WTC11 (cell line): ENCODE results near the gene AMPD1.

ENCODE experiments used
- CTCF ChIP-seq: fragments of 200-600 bp; IDR thresholded peaks from 2 replicates; pipeline ENCODE4 v1.8.0; 2022; ENCODE audit warnings: antibody characterized with exemption
- FOXK1 ChIP-seq: sonication (generic); formaldehyde crosslinking; IDR thresholded peaks from 2 replicates; pipeline ENCODE4 v1.8.0; 2022; ENCODE audit warnings: mild to moderate bottlenecking, moderate library complexity, missing genetic modification reagents
- HMGXB4 ChIP-seq: sonication (generic); formaldehyde crosslinking; IDR thresholded peaks from 2 replicates; pipeline ENCODE4 v1.8.1; 2023; ENCODE audit warnings: mild to moderate bottlenecking, moderate library complexity, missing genetic modification reagents
- JUN ChIP-seq: sonication (generic); formaldehyde crosslinking; IDR thresholded peaks from 2 replicates; pipeline ENCODE4 v1.8.0; 2023; ENCODE audit warnings: mild to moderate bottlenecking, missing genetic modification reagents
- KAT7 ChIP-seq: sonication (generic); formaldehyde crosslinking; IDR thresholded peaks from 2 replicates; pipeline ENCODE4 v1.8.1; 2023; ENCODE audit warnings: missing genetic modification reagents, mild to moderate bottlenecking, borderline replicate concordance
- NR1H2 ChIP-seq: sonication (generic); formaldehyde crosslinking; IDR thresholded peaks from 2 replicates; pipeline ENCODE4 v1.9.0; 2021; ENCODE audit warnings: mild to moderate bottlenecking, moderate library complexity, missing genetic modification reagents
- SP1 ChIP-seq: sonication (generic); formaldehyde crosslinking; conservative IDR thresholded peaks from 2 replicates; pipeline ENCODE4 v1.8.1; 2022; ENCODE audit warnings: missing genetic modification reagents
- TCF7 ChIP-seq: sonication (generic); formaldehyde crosslinking; IDR thresholded peaks from 2 replicates; pipeline ENCODE4 v1.8.0; 2022; ENCODE audit warnings: mild to moderate bottlenecking, low read depth, missing genetic modification reagents, moderate library complexity
- USF2 ChIP-seq: sonication (generic); formaldehyde crosslinking; IDR thresholded peaks from 2 replicates; pipeline ENCODE4 v1.8.1; 2023; ENCODE audit warnings: mild to moderate bottlenecking, missing genetic modification reagents, moderate library complexity
- ZNF263 ChIP-seq: sonication (generic); formaldehyde crosslinking; IDR thresholded peaks from 2 replicates; pipeline ENCODE4 v1.8.1; 2022; ENCODE audit warnings: low read depth, mild to moderate bottlenecking, moderate library complexity, missing genetic modification reagents
- ZNF512 ChIP-seq: sonication (generic); formaldehyde crosslinking; IDR thresholded peaks from 2 replicates; pipeline ENCODE4 v1.8.1; 2022; ENCODE audit warnings: missing genetic modification reagents, borderline replicate concordance

GRCh38 chr1:114740331-114740730 lies 45.0 kb upstream of the AMPD1 start:
- TF ChIP-seq TCF7 (CRISPR knock-in tag) (no peak), CTCF (no peak), JUN (CRISPR knock-in tag) (no peak), SP1 (CRISPR knock-in tag) (no peak), ZNF263 (CRISPR knock-in tag) (no peak), KAT7 (no peak), FOXK1 (no peak), HMGXB4 (no peak), ZNF512 (no peak), USF2 (no peak), NR1H2 (CRISPR knock-in tag) (no peak)
